ENCODE results near the gene LRRC25. TPM values are rescaled to one million over a fixed set of nuclear protein-coding genes. Genes with fewer than 3 reads are reported as not detected.

LRRC25 gene
- total RNA-seq, 1 donor from 2014 or later, result not detected

DNA sequence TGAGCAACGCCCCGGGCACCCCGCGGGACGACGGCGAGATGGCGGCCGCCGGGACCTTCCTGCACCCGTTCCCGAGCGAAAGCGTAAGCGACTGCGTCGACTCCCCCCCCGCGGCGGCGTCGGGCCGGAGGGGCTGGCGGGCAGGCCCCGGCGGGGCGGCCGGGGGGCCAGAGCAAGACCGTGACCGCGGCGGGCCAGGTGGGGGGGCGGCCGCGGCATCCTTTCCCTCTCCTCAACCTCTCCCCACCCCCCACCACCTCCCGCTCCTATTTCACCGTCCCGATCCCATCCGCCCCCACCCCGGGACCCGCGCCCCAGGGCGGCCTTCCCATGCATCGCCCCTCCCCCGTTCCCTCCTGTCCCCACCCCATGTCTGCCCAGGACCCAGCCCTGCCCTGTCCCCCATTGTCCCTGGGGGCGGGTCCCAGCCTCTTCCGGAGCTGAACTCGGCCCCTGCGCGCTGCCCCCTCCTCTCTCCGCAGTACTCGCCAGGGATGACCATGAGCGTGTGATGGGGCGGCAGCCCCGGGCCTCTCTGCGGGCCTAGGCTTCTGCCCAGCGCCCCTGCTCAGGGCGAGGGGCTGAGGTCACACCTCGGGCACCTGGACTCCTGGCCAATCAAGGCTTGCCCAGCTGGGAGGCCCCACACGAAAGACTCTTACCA lies 36.4 kb upstream of the LRRC25 start:
- no peak for TF ChIP-seq CTCF (IDR thresholded peaks at IDR 0.05; ENCODE audit: unreplicated experiment)
- Mint-ChIP-seq H3K27ac (peak overlapping the region; percentile 86), H3K36me3 (peaks cover 2% of the 10 kb centered on the region), H3K4me1 (peaks cover 41% of the 10 kb centered on the region), H3K9me3 (no peaks in the 10 kb centered on the region), H3K4me3 (peak overlapping the region; percentile 75), H3K27me3 (ENCODE audit: low read depth) (no peaks in the 10 kb centered on the region)
- DNase-seq (ENCODE audit: low spot score in 2 of 2, unreplicated experiment in 2 of 2), result no peak

- Mint-ChIP-seq H3K36me3 (peaks cover 2% of the 10 kb centered on the region), H3K27me3 (ENCODE audit: low read depth) (no peaks in the 10 kb centered on the region), H3K27ac (peak overlapping the region; percentile 79), H3K4me3 (peak overlapping the region; percentile 62), H3K4me1 (peaks cover 37% of the 10 kb centered on the region), H3K9me3 (no peaks in the 10 kb centered on the region)
- peak; percentile 62 to 74 for DNase-seq (ENCODE audit: low spot score in 2 of 2, unreplicated experiment in 2 of 2)
- no peak for TF ChIP-seq CTCF (IDR thresholded peaks at IDR 0.05; ENCODE audit: unreplicated experiment)
Observed at GRCh38 chr19:18433015-18433691, 35.7 kb upstream of the LRRC25 start.

DNA sequence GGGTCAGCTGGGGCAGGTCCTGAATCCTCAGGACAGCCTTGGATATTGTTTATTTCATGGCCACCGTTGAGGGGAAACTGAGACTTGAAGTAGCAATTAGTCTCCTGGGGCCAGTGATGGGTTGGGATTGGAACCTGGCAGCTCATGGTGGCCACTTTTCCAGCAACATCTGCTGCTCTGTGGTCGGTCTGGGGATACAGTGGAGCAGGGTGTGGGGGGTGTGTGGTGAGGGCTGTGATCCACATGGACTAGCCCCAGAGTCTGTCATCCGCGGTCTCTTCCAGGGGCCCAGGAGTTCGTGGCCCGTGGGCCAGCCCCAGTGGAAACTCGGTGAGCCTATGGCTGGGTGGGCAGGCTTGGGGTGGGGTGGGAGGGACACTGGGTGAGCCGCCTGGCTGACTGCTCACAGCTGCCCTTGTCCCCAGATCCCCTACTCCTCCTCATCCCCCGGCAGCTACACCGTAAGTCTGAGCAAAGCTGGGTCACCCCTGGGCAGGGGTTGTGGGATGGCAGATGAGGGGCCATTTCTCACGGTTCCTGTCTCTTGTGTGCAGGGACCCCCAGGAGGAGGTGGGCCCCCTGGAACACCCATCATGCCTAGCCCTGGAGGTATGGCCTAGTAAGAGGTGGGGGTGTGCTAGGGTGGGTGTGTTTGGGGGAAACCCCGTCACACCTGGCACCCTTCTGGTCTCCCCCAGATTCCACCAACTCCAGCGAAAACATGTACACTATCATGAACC lies 35.0 kb upstream of the LRRC25 start:
- no peak for TF ChIP-seq CTCF (IDR thresholded peaks at IDR 0.05; ENCODE audit: unreplicated experiment)
- peak overlapping the region; percentile 62 for H3K4me3 Mint-ChIP-seq
- H3K4me1 Mint-ChIP-seq, result peaks cover 37% of the 10 kb centered on the region
- H3K27me3 Mint-ChIP-seq (ENCODE audit: low read depth), result no peaks in the 10 kb centered on the region
- no peaks in the 10 kb centered on the region for H3K9me3 Mint-ChIP-seq
- H3K27ac Mint-ChIP-seq, result peak overlapping the region; percentile 80
- DNase-seq (ENCODE audit: low spot score in 2 of 2, unreplicated experiment in 2 of 2), result no peak
- peaks cover 2% of the 10 kb centered on the region for H3K36me3 Mint-ChIP-seq

- Mint-ChIP-seq H3K36me3 (peaks cover 2% of the 10 kb centered on the region), H3K9me3 (no peaks in the 10 kb centered on the region), H3K27me3 (ENCODE audit: low read depth) (no peaks in the 10 kb centered on the region), H3K4me3 (peak overlapping the region; percentile 57), H3K27ac (peak overlapping the region; percentile 80), H3K4me1 (peaks cover 37% of the 10 kb centered on the region)
- no peak for DNase-seq (ENCODE audit: low spot score in 2 of 2, unreplicated experiment in 2 of 2)
- TF ChIP-seq CTCF (IDR thresholded peaks at IDR 0.05; ENCODE audit: unreplicated experiment), result no peak
Observed at GRCh38 chr19:18431351-18432197, 34.2 kb upstream of the LRRC25 start.

- DNase-seq (ENCODE audit: low spot score in 2 of 2, unreplicated experiment in 2 of 2), result no peak
- Mint-ChIP-seq H3K9me3 (no peaks in the 10 kb centered on the region), H3K4me3 (peak overlapping the region; percentile 50), H3K4me1 (peaks cover 34% of the 10 kb centered on the region), H3K36me3 (no peaks in the 10 kb centered on the region), H3K27ac (peak overlapping the region; percentile 84), H3K27me3 (ENCODE audit: low read depth) (no peaks in the 10 kb centered on the region)
- TF ChIP-seq CTCF (IDR thresholded peaks at IDR 0.05; ENCODE audit: unreplicated experiment), result no peak
Observed at GRCh38 chr19:18430417-18431144, 33.2 kb upstream of the LRRC25 start.

Measured in mesothelial cell of epicardium (in vitro differentiated cells).